GM19372 (cell line): ENCODE results near the gene RBM26.
A peak's percentile ranks its signal among the peaks of the same experiment; 100 is the strongest.

Experiments
- ATAC-seq: cut with Tn5 transposase; IDR thresholded peaks from one replicate; pipeline ENCODE4 v1.9.1; 2021; ENCODE audit warnings: mild to moderate bottlenecking, low read depth, moderate library complexity; ENCODE audit not compliant: unreplicated experiment

RBM26 gene

DNA sequence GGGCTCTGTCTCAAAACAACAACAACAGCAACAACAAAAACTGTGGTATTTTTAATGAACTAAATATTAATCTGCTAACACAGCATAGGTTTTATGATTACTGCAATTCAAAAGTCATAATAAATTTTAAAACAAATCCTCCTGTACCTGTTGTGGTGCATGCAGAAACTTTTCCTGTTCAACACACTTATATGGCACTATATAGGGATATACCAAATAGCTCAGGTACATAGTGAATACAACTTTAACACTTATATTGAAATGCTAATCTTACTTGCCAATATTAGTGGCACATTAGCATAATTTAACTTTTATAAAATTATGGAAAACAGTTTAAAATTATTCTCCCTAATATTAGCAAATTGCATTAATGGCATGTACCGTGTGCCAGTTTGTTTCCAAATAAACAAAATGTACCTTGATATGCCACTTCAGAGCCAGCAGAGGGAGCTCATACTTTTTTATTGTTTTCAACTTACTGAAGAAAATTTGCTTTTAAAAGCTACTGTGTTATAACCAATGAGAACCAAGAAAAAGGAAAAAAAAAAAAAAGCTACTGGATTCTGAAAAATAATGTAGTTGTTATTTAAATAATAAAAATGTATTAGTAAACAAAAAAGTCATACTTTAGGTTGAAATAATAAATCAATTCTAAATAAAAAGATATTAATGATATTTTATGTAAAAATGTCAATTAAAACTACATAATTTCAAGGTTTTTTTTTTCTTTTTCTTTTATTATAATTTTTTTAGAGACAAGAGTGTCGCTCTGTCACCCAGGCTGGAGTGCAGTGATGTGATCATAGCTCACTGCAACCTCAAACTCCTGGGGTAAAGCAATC is 18.0 kb upstream of the RBM26 start:
- ATAC-seq = peak; percentile 73

DNA sequence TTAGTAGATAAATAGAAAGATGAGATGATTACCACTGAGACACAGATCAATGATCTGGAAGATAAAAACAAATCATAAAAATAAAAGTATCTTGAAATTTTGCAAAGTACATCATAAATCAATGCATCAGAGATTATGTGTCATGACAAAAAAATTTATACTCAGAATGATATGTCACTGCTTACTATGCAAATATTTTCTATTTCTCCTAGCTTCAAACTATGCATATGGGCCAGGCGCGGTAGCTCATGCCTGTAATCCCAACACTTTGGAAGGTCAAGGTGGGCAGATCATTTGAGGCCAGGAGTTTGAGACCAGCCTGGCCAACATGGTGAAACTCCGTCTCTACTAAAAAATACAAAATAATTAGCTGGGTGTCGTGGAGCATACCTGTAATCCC is 17.3 kb upstream of the RBM26 start:
- ATAC-seq = no peak

DNA sequence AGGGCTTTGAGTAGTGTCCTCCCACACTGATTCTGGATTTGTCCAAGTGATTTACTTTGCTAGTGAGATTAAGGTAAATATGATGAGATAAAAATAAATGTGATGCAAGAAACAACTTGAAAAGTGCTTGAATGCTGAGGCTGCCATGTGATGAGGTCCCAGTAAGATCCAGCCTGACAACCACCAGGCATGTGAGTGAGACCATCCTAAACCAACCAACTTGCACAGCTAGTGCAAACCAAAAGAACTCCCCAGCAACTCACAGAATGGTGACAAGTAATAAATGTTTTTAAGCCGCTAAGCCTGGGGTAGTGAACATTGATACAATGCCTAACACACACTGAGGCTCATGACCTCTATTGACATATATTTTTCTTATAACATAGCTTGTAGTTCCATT is 13.3 kb upstream of the RBM26 start:
- ATAC-seq = no peak

DNA sequence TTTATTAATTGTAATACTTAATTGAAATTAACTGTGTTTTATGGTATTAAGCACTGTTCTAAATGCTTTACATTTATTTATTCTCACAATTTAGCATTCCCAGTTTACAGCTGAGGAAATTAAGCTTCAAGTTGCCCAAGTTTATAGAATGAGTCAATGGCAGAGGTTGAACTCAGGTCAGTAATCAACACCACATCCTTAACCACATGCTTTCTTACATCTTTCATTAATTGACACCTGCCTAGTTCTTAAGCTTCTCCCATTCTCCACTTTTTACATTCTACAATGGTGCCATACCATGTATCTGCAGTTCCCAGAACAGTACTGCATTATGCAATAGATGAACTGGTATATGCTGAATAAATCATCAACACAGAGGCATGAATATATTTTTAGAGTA is 11.7 kb upstream of the RBM26 start:
- ATAC-seq = no peak

DNA sequence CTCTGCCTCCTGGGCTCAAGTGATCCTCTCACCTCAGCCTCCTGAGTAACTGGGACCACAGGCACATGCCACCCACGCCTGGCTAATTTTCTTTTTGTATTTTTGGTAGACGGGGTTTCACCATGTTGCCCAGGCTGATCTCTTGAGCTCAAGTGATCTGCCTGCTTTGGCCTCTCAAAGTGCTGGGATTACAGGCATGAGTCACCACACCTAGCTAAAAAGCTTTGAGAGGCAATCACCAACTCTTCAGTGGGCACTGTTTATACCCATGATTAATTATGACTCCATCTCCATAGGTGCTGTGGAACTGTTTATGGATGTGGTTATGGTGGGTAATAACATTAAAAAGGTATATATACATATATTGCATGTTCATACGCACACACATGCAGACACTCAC is 7.5 kb upstream of the RBM26 start:
- ATAC-seq = no peak

DNA sequence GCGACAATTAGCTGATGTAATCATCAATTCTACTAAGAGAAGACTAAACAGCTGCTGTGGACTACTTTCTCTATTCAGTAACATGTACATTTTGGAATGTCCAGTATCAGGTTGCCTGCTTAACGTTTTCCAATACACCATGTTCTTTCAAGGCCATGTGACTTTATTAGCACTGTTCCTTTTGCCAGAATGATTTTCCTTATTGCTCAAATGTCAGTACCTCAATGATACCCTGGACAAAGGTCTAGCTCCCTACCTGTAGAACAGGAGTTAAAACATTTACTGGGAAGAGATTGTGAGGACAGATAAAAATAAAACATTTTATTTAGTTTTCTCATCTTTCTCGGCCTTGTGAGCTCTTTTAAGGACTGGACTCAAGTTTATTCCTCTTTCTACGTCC is 3.8 kb upstream of the RBM26 start:
- no peak for ATAC-seq

DNA sequence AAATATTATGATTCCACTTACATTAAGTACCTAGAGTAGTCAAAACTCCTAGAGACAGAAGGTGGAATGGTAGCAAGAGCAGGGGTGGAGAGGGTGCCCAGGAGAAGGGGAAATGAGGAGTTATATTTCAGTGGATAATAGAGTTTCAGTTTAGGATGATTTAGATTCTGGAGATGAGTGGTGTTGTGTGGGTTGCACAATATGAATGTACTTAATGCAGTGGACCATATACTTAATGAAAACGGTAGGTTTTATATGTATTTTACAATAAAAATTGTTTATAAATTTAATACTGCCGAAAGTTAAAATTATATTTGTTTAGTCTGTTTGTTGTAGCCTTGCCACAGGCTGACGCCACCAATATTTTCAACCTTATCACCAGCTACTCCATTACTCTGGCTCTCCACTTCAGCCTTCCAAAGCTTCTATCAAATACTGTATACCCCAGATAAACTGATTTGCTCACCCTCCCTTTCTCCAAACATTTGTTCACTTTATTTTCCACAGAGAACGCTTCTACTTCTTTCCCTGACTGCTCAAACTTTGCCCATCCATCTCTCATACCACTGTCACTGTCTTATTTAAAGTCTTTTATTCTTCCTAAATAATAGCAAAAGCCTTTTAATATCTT is 1.4 kb upstream of the RBM26 start:
- ATAC-seq = no peak

DNA sequence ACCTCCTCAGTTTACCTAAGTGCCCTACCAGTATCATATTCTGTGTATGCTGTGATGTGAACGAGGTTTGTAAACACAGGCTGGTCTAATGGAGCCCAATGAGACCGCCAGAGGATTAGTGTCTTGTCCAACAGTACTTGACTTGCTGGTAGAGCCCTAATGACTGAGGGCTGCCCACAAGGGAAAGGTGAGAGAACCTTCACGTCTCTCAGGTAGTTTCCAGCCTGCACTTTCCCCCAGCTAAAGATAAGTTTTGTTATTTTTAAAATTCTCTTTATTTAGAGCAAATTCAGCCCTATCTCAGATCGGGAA is 498 bp upstream of the RBM26 start:
- peak; percentile 23 for ATAC-seq

DNA sequence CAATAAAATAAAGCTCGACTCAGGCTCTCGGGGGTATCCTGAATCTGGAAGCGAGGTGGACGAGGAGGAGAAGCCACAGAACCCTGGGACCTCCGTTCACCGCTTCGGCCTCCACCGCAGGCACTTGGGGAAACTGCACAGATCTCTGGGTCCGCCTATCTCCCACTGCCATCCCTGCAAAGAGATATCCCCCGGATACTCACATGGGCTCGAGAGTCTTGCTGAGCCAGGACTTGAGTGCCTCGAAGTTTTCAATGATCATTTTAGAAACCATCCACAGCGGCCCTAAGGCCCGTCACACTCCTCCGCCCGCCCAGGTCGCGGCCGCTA is 589 bp downstream of the RBM26 start:
- ATAC-seq = peak; percentile 35

DNA sequence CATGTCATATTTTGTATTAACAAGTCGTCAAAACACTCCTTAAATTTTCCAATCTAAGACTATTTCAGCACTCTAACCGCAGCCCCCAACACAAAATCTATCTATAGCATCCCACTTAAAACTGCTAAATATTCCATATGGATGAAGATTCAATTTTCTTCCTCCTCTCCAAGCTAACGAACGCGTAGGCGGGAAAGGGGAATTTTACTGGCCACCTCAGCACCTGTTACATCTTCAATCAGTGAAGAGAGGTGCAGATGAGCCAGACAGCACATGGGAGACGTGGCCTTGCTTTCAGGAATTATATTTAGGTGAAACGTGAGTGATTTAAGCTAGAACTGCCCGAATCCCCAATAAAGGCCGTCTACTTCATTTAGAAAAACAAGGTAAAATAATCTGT is 1.1 kb downstream of the RBM26 start:
- ATAC-seq = no peak

DNA sequence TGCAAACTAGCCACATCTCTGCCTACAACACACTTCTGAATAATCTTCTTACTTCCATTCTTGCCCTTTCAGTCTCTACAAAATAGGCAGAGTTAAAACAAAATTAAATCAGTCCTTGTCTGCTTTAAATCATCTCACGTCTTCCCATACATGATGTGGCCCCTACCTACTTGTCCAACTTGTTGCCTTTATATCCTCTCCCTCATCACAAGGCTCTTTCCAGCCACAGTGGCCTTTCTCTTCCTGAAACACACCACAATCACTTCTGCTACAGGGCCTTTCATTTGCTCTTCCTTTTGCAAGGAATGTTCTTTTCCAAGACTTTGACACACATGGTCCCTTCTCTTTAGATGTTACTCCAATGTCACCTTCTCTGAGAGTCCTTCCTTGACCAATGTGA is 1.7 kb downstream of the RBM26 start:
- ATAC-seq = no peak

DNA sequence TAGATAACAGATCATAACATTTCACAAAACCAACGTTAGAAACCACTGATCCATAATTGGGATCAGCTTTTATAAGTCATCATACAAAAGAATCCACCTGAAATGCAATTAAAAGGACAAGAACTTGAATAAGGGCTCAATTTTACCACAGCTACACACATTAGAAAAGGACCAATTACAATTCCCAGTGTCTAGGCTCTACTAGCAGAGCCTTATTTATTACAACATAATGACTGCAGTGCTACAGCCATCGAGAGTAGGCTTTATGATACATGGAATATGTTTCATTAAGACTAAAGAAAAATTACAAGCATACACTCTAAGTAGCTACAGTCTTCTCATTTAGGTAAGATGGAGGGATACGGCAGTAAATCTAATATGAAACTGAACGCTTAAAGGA is 2.9 kb downstream of the RBM26 start:
- ATAC-seq = no peak

DNA sequence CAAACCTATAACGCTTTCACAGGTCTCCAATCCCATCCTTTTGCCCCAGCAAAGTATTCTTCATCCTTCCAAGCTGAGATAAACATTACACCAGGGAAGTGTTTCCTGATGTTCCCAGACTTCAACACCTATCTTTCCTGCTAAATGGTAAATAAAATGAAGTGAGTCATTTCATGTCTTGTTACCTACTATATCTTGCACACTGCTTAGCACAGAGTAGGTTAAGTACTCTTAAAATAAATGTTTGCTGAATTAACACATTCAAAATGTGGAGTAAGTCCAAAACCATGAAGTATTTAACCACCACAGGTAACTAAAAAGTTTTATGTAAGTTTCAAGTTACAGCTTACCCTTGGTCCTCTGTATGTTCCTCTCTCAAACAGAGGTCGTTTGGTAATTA is 3.4 kb downstream of the RBM26 start:
- no peak for ATAC-seq

DNA sequence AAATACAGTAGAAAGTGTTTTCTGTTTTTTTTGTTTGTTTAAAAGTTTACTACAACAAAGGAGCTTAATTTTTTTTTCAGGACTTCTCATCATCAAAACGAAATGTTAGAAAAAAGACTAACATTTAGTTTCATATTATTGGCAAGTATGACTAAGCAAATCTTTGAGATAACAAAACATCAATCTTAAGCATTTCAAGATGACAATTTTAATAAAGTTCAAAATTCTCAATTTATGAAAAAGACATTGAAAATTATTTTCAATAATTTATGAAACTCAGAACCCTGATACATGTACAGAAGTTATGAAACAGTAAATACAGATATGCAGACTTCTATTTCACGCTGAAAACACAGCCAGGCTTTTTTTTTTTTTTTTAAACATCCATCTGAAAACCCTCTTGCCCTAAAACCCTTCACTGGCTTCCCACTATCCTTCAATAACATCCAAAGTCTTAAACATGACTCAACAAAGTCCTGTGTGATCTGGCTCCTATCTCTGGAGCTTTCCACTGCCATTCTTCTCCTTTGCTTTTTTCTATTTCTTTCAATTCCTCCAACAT is 3.9 kb downstream of the RBM26 start:
- no peak for ATAC-seq

DNA sequence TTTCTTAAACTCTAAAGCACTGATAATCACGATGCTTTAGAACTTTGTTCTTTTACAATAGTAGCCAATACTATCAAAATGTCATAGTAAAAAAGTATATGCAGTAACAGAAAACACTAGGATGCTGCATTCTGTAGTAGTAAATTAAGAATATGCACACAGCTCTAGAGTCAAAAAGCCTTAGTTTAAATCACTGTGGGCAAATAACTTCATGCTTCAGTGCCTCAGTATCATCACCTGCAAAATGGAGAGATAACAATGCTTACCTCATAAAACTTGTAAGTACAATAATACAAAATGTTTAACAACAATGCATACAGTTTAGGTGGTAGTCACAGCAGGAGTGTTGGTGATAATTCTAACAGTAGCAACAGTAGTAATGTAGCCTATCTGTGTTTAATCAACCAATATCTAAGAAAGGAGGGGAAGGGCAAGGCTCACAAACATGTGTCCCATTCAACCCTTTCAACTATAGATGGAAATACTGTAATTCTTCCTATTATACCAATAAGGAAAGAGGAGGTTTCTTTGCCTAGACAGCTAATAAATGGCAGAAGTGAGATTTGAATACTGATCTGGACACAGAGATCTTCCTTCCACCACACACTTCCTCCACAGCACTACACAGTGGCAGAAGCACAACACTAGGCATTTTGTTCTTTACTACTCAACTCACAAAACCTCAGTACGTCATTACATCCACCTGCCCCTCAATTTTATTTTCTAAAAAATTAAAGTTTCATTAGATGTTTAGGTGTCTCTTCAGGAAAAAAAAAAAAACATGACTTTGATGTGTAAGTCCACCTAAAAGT is 4.6 kb downstream of the RBM26 start:
- peak; percentile 36 for ATAC-seq

DNA sequence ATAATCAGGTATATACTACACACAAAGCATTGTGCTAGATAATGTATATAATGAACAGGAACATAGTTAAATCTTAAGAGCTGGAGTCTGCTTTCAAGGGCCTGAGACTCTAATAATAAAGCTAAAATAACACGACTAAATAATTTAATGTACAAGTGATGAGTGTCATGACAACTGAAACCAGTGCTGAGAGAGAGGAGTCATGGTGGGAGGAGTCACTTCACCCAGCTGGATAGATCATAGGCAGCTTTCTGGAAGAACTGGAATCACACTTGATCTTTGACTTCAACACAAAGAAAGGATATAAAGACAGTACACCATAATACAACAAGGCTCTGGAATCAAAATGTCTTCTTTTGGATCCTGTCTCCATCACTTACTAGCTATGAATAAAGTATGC is 7.1 kb downstream of the RBM26 start:
- ATAC-seq = no peak

DNA sequence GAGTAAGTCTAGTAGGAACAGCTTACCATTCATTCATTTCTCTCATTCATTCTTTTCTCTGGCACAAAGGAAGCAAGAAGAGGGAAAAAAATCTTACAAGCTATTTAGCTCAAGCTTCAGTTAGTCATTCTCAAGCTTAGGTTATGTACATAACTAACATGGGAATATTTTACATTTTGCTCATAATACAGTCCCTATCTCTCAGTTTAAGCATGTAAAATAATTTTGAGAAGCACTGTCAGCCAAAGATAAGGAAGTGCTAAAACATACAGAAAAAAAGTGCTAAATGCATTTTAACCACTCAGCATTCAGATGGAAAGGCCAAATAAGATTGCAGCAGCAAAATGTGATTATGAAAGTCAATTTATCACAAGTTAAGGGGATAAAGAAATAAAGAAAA is 7.9 kb downstream of the RBM26 start:
- no peak for ATAC-seq

DNA sequence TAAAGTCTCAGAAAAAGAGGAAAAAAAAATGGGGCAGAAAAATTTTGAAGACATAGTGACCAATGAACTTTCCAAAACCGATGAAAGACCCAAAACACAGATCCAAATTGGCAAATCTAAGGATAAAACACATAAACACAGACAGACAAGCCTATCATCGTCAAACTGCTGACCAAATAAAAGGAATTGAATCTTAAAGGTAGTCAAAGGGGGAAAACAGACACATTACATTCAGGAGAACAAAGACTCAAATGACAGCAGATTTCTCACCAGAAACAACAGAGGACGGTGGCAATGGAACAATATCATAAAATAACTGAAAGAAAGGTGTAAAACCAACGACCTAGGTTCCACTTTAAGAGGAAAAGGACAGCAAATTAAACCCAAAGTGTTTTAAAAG is 10.2 kb downstream of the RBM26 start:
- ATAC-seq = no peak

DNA sequence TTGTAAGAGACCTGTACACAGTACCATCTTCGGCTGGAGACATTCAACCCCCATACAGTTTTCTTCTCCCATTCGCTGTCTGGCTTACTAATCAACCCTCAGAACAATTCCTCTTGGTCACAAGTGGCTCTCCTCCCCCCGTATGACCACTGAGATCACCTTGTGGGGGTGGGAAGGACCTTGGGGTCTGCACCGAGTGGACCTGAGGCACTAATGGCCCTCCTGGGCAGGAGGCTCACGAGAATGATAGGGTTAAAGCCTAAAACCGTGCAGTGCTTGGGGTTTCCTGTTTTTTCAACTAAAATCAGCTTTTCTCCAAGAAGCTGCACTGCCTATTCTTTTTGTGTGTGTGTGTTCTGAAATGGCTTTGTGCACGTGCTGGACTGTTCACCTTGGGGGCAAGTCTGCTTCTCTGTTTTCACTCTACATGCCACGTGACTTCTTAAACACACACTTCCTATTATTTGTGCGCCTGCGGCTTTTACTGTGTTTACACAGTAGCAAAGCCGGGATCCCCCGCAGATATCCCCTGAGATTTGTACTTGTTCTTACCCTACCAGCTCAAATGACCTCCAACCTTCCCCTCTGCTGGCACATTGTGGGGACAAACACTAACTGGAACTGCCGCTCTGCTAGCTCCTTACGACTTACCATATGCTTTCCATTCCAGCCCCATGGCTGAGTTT is 12.3 kb downstream of the RBM26 start:
- ATAC-seq = peak; percentile 77

DNA sequence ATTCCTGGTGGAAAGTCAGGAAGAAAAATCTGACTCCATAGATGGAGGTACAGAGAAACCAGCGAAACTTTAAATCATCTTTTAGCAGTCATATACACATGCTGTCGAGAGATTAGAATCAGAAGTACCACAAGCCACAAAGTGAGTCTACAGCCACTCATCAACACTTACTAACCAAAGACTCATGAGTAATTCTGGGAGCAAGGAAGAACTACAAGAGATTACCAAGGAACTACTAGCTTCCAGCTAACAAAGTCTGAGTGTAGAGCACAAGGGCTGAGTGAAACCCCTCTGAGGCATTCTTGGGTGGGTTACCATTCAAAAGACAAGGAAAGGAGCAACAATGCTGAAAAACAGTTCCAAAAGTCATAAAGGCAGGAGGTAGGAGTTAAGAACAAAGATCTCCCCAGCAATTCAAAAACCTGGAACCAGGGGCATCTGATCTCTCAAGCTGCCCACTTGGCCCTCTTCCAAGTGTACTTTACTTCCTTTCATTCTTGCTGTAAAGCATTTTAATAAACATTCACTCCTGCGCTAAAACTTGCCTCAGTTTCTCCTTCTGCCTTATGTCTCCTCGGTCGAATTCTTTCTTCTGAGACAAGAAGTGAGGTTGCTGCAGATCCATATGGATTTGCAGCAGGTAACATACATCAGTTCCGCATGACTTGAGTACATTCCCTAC is 13.0 kb downstream of the RBM26 start:
- ATAC-seq = no peak
